Measurements from ENCODE around the gene AKR1C2.
"Not testable (repeated sequence)": the region's sequence is repeated elsewhere in the genome, so short reads cannot be mapped to it uniquely, and the experiment has no call there.

The AKR1C2 gene

DNA sequence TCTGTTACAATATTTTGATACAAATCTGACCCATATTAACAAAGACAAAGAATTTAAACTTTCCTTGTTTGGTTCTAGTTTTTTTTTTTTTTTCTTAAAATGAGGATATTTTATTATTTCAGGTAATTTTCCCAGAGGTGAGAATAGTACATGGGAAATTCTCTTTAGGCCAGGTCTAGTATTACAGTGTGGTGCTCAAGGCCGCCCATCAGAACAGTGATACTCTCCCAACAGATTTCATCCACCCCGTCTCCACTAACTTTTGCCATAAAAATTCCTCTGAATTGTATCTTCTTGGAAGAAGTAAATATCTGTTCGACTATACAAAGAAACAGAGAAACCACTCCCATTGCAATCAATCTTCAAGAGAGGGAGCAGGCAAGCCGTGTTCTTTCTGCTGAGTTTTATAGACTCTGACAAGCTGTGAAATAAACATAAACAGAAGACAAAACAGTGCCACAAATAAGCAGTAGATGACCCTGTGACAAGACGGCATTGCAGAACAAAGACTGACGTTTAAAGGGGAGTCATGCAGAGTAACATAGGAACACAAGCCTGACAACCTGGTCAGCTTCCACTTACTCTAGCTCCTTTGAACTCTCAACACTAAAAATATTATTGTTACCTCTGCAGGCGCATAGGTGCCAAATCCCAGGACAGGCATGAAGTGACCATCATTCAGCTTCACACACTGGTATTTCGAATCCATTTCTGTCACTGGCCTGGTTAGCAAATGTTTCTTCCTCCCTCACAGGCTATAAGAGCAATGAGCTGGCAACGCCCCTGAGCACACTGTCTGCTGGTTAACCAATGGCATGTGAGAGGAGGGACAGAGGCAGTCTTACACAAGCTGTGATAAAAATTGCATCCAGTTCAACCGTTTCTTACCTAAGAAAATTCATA lies at the start of gene AKR1C2:
AKR1C2 (minus strand) TSS at position 731 of the 903 bp plus-strand sequence; CDS start at position 709, 22 bp downstream.
- not testable (repeated sequence) for DNase-seq

GRCh38 chr10:5052951-5053500 lies 49.4 kb upstream of the AKR1C2 start:
- not testable (repeated sequence) for DNase-seq

GRCh38 chr10:5047912-5048628 lies 44.4 kb upstream of the AKR1C2 start:
- DNase-seq, result peak; percentile 8

DNA sequence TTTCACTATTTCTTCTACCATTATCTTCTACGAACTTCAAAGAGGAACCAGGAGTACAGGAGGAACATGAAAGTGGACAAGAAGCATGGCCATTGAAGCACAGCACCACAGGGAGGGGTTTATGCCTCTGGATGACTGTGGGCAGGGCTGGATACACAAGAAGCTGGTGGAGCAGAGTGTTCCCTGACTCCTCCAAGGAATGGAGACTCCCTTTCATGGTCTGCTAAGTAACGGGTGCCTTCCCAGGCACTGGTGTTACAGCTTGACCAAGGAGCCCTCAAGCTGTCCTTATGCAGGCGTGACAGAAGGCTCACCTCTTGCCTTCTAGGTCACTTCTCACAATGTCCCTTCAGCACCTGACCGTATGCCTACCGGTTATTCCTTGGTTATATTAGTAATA lies 43.4 kb upstream of the AKR1C2 start:
- not testable (repeated sequence) for DNase-seq

DNA sequence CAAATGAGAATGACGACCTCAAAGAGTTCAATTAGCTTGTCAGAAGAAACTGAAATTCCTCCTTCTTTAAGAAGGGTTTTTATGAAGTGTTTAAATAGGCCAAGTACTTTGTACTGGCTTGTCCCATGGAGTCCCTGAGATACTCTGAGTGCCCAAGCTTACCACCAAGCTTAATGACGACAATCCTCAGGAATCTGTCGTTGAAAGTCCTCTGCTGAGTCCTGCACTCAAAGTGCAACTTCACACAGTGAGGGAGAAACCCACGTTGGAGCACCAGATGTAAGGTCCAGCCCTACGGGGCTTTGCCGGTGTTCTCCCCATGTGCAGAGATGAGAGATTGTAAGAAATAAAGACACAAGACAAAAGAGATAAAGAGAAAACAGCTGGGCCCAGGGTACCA lies 42.8 kb upstream of the AKR1C2 start:
- DNase-seq, result no peak

- no peak for DNase-seq
Observed at GRCh38 chr10:5045095-5045494, 41.4 kb upstream of the AKR1C2 start.

- no peak for DNase-seq
Observed at GRCh38 chr10:5043716-5044115, 40.1 kb upstream of the AKR1C2 start.

DNA sequence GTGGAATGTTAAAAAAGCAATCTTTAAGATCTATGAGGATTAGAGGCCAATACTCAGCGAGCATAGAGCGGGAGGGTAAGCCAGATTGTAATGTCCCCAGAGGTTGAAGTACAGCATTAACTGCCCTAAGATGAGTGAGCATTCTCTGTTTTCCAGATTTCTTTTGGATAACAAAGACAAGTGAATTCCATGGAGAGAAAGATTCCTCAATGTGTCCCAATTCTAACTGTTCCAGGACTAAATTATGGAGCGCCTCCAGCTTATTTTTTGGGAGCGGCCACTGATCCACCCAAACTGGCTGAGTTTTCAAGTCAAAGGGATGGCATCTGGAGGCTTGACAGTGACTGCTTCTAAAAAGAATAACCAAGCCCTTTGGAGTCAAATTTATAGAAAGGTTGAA lies 39.3 kb upstream of the AKR1C2 start:
- no peak for DNase-seq

GRCh38 chr10:5041471-5042023 lies 37.9 kb upstream of the AKR1C2 start:
- no peak for DNase-seq

DNA sequence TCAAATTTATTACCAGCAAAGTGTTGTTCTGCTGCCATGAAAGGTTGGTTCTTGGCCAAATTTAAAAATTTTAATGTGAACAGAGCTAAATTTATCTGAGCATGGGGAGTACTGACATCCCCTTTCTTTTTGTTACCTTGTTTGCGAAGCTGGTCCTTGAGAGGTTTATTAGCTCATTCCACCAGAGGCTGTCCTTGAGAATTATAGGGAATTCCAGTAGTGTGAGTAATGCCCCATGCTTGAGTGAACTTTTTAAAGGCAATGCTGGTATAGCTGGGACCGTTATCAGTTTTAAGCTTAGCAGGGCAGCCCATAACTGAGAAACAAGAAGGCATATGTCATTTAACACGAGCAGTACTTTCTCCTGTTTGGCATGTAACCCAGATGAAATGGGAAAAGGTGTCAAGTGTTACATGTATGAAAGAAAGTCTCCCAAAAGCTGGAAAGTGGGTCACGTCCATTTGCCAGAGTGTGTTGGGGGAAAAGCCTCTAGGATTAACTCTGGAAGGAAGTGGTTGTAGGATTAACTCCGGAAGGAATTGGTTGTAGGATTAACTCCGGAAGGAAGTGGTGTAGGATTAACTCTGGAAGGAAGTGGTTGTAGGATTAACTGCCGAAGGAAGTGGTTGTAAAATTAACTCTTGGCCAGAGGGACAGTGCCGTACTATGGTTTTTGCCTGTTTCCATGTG lies 37.3 kb upstream of the AKR1C2 start:
- DNase-seq, result no peak

GRCh38 chr10:5040010-5040673 lies 36.5 kb upstream of the AKR1C2 start:
- no peak for DNase-seq

- DNase-seq, result no peak
Observed at GRCh38 chr10:5038733-5039132, 35.1 kb upstream of the AKR1C2 start.

DNA sequence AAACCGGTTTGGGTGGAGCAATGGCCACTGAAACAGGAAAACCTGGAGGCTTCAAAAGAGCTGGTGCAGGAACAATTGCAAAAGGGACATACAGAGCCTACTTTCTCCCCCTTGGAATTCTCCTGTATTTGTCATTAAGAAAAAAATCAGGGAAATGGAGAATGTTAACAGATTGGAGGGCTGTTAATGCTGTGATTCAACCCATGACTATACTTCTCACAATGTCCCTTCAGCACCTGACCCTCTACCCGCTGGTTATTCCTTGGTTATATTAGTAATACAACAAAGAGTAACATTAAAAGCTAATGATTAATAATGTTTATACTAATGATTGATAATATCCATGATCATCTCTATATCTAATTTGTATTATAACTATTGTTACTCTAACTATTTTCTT lies 34.4 kb upstream of the AKR1C2 start:
- DNase-seq, result no peak

DNA sequence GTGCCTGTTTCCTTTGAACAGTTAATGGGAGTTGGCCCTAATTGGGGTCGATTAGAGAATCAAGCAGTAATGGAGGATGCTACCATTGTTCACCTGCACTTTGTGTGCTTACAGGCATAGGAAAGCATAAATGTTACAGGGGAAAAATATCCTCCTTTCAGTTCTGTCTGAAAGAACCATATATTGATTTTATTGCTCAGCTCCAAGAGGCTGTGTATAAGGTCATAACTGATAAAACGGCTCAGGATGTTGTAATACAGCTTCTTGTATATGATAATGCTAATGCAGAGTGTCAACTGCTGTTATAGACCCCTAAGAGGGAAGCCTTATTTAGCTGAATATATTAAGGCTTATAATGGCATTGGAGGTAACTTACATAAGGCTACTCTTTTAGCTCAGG lies 32.9 kb upstream of the AKR1C2 start:
- DNase-seq, result no peak

DNA sequence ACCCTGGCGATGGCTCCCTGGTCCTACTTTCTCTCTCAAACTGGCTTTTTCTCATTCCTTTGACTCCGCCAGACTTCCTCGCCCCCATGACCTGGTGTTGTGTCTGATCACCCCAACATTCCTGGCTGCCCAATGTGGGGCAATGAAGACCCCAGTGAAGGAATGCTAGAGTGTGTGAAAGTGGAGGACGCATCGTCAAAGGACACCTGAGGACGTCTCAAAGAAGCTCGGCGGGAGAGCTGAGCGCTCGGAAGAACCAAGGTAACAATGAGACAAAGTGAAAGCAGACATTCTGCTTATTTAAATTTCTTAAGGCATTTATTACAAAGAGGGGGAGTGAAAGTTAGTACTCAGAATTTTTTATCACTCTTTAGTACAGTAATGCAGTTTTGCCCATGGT lies 31.7 kb upstream of the AKR1C2 start:
- no peak for DNase-seq

- no peak for DNase-seq
Observed at GRCh38 chr10:5034588-5034987, 30.9 kb upstream of the AKR1C2 start.

DNA sequence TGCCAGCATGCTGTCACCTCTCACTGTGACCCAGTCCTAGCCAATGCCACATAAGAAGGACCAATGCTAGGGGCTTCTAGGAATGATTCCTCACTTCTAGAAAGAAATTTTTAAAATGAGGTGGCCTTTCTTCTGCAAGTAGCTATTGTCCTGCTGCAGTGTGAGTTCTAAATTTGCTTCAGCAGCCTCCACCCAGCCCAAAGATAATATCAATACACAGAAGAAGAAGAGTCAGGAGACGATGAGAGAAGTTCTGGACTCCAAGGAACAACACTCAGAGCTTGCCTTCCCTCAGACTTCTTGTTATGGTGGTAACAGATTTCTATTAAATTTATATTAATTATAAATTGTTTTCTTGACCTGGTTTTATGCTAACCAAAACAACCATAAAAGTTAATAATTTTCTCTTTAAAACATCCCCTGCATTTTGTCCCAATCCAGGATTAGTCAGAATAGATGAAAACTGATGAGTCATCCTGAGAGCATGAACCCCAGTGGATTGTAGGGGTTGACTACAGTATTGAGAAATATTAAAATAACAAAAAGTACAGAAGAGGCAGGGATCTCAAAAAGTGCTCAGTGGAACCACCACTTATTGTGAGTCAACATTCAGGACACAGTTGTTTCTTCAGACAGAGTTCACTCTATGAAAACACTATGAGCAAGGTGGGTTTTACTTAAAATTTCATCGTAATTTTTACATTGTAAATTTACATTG lies 29.6 kb upstream of the AKR1C2 start:
- no peak for DNase-seq

GRCh38 chr10:5032444-5032843 lies 28.8 kb upstream of the AKR1C2 start:
- DNase-seq, result not testable (repeated sequence)

GRCh38 chr10:5031588-5031987 lies 27.9 kb upstream of the AKR1C2 start:
- DNase-seq, result not testable (repeated sequence)

- DNase-seq, result no peak
Observed at GRCh38 chr10:5030989-5031388, 27.3 kb upstream of the AKR1C2 start.

DNA sequence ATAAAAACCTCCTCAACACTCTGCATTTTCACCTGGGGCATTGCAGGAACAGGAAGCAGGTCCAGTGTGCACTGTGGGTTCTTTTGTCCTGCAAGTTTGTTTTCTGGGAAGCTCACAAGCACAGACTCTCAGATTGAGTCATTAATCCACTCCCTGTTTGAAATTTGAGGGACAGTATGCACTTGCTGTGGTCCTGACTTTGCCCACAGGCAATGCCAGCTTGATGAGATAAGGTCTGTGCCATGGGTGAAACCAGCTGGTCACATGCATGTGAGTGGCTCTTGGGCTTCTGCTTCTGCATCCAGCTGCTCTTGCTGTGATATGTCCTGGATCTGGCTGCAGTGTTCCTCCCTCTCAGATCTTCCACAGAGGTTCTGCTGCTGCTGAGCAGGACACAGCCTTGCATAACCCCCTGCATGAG lies 21.8 kb upstream of the AKR1C2 start:
- not testable (repeated sequence) for DNase-seq

Data from activated CD4-positive, alpha-beta T cell treated with anti-CD3 and anti-CD28 coated beads, Interleukin-2, amount 50 U/mL, for 16 hours (primary cell).